A673 (cell line): ENCODE results near the gene B3GNT3. TPM values are rescaled to one million over a fixed set of nuclear protein-coding genes. Genes with fewer than 3 reads are reported as not detected.

Experiments
- BruUV-seq: library from RNA; stranded (reverse); fragments of 400-500 nt; replicated peaks from 2 replicates; lab custom pipeline; 2021; lab: Mats Ljungman, UMichigan
- CTCF ChIA-PET: fragments of 300-600 bp; sonication (Branson Sonifier 250); formaldehyde crosslinking; loops from one replicate; lab custom pipeline; 2022; ENCODE audit warnings: antibody characterized with exemption; lab: Charles Lee
- POLR2A ChIA-PET: fragments of 300-600 bp; sonication (Branson Sonifier 250); formaldehyde crosslinking; loops from one replicate; lab custom pipeline; 2022; ENCODE audit warnings: antibody characterized with exemption; ENCODE audit not compliant: low non-redundant PET; lab: Charles Lee
- DNase-seq: peaks from one replicate; pipeline ENCODE4 v3.0.0-alpha.2; 2015; ENCODE audit warnings: low spot score
- H3K27ac ChIP-seq: fragments of 200-600 bp; sonication (generic); 2 replicates; pipeline ENCODE4 v1.5.1; 2016; ENCODE audit warnings: mixed run types, low read depth, mild to moderate bottlenecking, mixed read lengths, antibody characterized with exemption, low read length; ENCODE audit not compliant: poor library complexity, severe bottlenecking
- H3K27me3 ChIP-seq: fragments of 200-600 bp; sonication (generic); replicated peaks from 2 replicates; pipeline ENCODE4 v1.6.1; 2017; ENCODE audit warnings: mixed run types, low read depth, mild to moderate bottlenecking, mixed read lengths, antibody characterized with exemption, low read length; ENCODE audit not compliant: insufficient read depth, poor library complexity
- H3K36me3 ChIP-seq: fragments of 200-600 bp; sonication (generic); 2 replicates; pipeline ENCODE4 v1.6.1; 2016; ENCODE audit warnings: mixed run types, mild to moderate bottlenecking, mixed read lengths, antibody characterized with exemption, low read length; ENCODE audit not compliant: insufficient read depth, poor library complexity, severe bottlenecking
- H3K4me1 ChIP-seq: fragments of 200-600 bp; sonication (generic); 2 replicates; pipeline ENCODE4 v1.6.1; 2017; ENCODE audit warnings: mixed run types, mild to moderate bottlenecking, mixed read lengths, antibody characterized with exemption, low read length; ENCODE audit not compliant: insufficient read depth, poor library complexity, severe bottlenecking
- H3K4me3 ChIP-seq: fragments of 200-600 bp; sonication (generic); 2 replicates; pipeline ENCODE4 v1.5.1; 2016; ENCODE audit warnings: low read depth, mixed run types, mild to moderate bottlenecking, mixed read lengths, low read length; ENCODE audit not compliant: poor library complexity, severe bottlenecking
- H3K9me3 ChIP-seq: fragments of 200-600 bp; sonication (generic); 2 replicates; pipeline ENCODE4 v1.6.1; 2016; ENCODE audit warnings: mixed run types, low read depth, mild to moderate bottlenecking, mixed read lengths, antibody characterized with exemption, low read length; ENCODE audit not compliant: poor library complexity, severe bottlenecking
- CTCF ChIP-seq: fragments of 300-800, 200-600 bp; sonication (generic); conservative IDR thresholded peaks from 2 replicates; pipeline ENCODE4 v1.5.1; 2017; ENCODE audit warnings: low read depth, mild to moderate bottlenecking, antibody characterized with exemption, low read length, moderate library complexity, mixed read lengths
- EZH2 ChIP-seq: fragments of 200-600 bp; sonication (generic); IDR thresholded peaks from 2 replicates; pipeline ENCODE4 v1.6.1; 2017; ENCODE audit warnings: borderline replicate concordance, low read depth, mild to moderate bottlenecking, mixed read lengths, antibody characterized with exemption, low read length; ENCODE audit not compliant: poor library complexity, severe bottlenecking
- intact Hi-C: fragments of 100-400 bp; cut with micrococcal nuclease; formaldehyde crosslinking; loops from one replicate; pipeline ENCODE4 v1.10.0; 2022; ENCODE audit not compliant: unreplicated experiment
- total RNA-seq: library from RNA; stranded (reverse); gene quantifications from 2 replicates; pipeline ENCODE4 v1.2.3, GENCODE V29; 2021

B3GNT3 gene
- total RNA-seq, 1 experiment from 2014 or later = not detected

GRCh38 chr19:17861542-17862402 lies 66.8 kb downstream of the B3GNT3 start:
- peaks cover 53% of the 10 kb centered on the region for H3K36me3 ChIP-seq
- H3K4me3 ChIP-seq = peak overlapping the region; percentile 74
- TF ChIP-seq CTCF (no peak), EZH2 (no peak)
- no TSS peak for BruUV-seq
- no peaks in the 10 kb centered on the region for H3K9me3 ChIP-seq
- no peaks in the 10 kb centered on the region for H3K27me3 ChIP-seq
- CTCF ChIA-PET = no interaction called here
- peaks cover 12% of the 10 kb centered on the region for H3K4me1 ChIP-seq
- intact Hi-C loops = no loop called here
- POLR2A ChIA-PET = no interaction called here
- DNase-seq = no peak
- peak overlapping the region; percentile 85 for H3K27ac ChIP-seq

- Histone ChIP-seq H3K4me3 (no peak overlapping the region), H3K27me3 (no peaks in the 10 kb centered on the region), H3K9me3 (no peaks in the 10 kb centered on the region), H3K36me3 (peaks cover 53% of the 10 kb centered on the region), H3K27ac (peak overlapping the region; percentile 85), H3K4me1 (peaks cover 12% of the 10 kb centered on the region)
- BruUV-seq = no TSS peak
- intact Hi-C loops = no loop called here
- CTCF ChIA-PET = no interaction called here
- POLR2A ChIA-PET = interaction anchor here (0.5 kb wide), 1 partner anchor 442 kb away, joined by 5 read pairs; no protein-coding TSS in a partner anchor
- TF ChIP-seq EZH2 (no peak), CTCF (no peak)
- no peak for DNase-seq
These were observed 68.0 kb downstream of the B3GNT3 start for GRCh38 chr19:17862711-17863519.

Other genes with a start within 250 kb of the B3GNT3 start
- 91.3 and 93.5 TPM in 2 replicates for gene COLGALT1, start 239.5 kb upstream of the B3GNT3 start, total RNA-seq
- 5.8 and 6.8 TPM in 2 replicates for gene UNC13A, start 106.8 kb upstream of the B3GNT3 start, total RNA-seq
- gene MAP1S, start 75.7 kb upstream of the B3GNT3 start, total RNA-seq = 79.1 and 87.3 TPM in 2 replicates
- 2.1 and 5.0 TPM in 2 replicates for gene FCHO1, start 43.7 kb upstream of the B3GNT3 start, total RNA-seq
- gene INSL3, start 26.4 kb downstream of the B3GNT3 start, total RNA-seq = not detected in 2 replicates
- gene JAK3, start 52.8 kb downstream of the B3GNT3 start, total RNA-seq = 2.4 and 2.5 TPM in 2 replicates
- 1,852 and 1,889 TPM in 2 replicates for gene RPL18A, start 64.8 kb downstream of the B3GNT3 start, total RNA-seq
- not detected in 2 replicates for gene SLC5A5, start 76.8 kb downstream of the B3GNT3 start, total RNA-seq
- gene CCDC124, start 137.9 kb downstream of the B3GNT3 start, total RNA-seq = 131 and 135 TPM in 2 replicates
- gene KCNN1, start 172.0 kb downstream of the B3GNT3 start, total RNA-seq = 63.5 and 81.2 TPM in 2 replicates
- gene ARRDC2, start 213.0 kb downstream of the B3GNT3 start, total RNA-seq = 11.7 and 13.3 TPM in 2 replicates